Activated CD4-positive, alpha-beta T cell treated with anti-CD3 and anti-CD28 coated beads for 1 hour (primary cell): Measurements from ENCODE around the gene CWC15.
"Not testable (repeated sequence)": the region's sequence is repeated elsewhere in the genome, so short reads cannot be mapped to it uniquely, and the experiment has no call there.

Source experiments
- DNase-seq: peaks from one replicate; pipeline ENCODE4 v3.0.0-alpha.2; 2020

Gene CWC15

GRCh38 chr11:94973099-94973968, at the start of gene CWC15, which contains the start of gene KDM4D:
CWC15 (minus strand) TSS chr11:94973556; CDS start chr11:94972185, 1,371 bp downstream.
KDM4D (plus strand) TSS chr11:94973709; CDS start chr11:94997373, 23,664 bp downstream.
- DNase-seq: peak; percentile 92

DNA sequence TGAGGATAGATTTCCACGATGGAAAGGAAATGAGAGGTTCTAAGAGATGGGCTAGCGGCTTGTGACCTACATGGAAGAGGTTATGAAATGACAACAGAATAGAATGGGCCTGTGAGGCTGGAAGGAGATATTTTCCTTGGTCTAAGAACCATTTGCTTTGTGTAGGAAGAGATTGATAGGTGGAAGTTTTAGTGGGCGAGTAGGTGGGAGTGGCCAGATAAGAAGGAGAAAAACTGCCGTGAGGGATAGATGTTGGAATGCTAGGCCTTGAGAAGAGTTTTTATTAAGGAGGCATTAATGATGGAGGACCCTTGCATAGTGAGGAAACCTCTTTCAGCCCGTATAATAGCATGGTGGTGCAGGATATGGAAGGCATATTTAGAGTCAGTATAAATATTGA, 48.1 kb upstream of the CWC15 start:
- not testable (repeated sequence) for DNase-seq

DNA sequence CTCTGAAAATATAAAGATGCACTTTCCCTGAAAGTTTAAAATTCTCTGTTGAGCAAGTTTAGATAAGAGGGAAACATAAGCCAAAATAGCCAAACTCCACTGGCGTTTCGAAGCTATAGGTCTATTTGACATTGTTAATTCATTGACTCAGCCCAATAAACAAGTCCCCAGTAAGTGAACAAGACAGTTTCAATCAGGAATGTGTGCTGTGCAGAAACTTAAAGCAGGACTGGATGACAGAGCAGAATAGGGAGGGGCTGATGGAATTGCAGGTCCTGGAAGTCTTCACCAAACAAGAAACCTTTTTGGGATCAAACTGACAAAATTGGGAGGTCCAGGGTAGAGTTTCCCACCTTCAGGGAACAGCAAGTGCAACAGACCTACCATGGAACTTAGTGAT, 42.8 kb upstream of the CWC15 start:
- no peak for DNase-seq

DNA sequence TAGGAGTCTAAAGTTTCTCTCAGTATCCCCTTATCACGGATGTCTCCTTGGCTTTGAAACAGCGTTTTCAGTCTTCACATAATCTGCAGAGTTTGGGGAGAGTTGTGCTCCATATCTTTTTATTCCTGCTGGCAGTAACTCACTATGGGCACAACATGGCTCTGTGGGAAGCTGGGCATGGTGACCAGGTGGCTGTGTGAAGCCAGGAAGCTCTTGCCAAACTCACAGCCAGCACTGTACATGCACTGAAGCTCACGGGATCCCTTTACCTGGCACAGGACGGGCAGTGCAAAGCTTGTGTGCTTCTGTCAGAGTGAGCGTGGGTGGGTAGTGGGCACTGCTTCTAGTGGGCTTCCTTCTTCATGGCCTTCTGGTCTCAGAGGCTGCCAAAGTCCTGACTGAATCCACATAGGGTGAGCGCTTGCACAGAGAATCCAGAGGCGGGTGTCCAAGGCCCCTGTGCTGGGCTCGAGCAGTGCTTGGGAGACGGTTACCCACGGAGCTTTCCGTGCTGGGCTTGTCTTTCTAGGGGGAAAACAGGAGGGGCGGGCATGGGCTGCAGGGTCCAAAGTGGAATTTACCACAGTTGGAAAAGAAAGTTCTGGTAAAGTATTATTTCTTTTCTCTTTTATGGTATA, 40.9 kb upstream of the CWC15 start:
- DNase-seq: no peak

GRCh38 chr11:95011376-95011775, 38.0 kb upstream of the CWC15 start:
- DNase-seq: no peak

- DNase-seq: no peak
These were observed 32.3 kb upstream of the CWC15 start for GRCh38 chr11:95005642-95006041.

GRCh38 chr11:95003716-95004115, 30.4 kb upstream of the CWC15 start:
- DNase-seq: no peak

- no peak for DNase-seq
These were observed 24.9 kb upstream of the CWC15 start for GRCh38 chr11:94998285-94998684.

DNA sequence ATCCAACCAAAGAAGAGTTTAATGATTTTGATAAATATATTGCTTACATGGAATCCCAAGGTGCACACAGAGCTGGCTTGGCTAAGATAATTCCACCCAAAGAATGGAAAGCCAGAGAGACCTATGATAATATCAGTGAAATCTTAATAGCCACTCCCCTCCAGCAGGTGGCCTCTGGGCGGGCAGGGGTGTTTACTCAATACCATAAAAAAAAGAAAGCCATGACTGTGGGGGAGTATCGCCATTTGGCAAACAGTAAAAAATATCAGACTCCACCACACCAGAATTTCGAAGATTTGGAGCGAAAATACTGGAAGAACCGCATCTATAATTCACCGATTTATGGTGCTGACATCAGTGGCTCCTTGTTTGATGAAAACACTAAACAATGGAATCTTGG, 24.1 kb upstream of the CWC15 start:
- no peak for DNase-seq

DNA sequence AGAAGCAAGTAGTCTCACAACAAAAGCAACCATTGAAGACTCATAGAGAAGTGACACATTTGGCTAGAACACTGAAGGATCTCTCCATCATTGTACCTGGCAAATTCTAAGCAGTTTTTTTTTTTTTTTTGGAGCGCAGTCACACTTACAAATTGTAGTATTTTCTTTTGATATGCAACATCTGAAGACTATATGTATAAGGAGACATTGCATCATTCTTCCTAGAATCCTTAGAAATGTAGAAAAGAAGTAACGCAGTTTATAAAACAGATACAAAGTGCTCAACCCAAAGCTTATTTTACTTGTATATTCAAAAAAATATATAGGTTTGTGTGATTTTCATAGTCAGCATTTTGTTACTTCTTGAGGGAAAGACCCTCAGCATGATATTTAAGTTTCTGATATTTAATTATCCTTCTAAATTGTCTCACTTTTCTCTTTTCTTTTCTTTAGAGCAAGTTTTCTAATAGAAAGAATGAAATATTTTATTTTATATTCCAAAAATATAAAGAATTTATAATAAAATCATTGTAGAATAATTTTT, 20.1 kb upstream of the CWC15 start:
- DNase-seq: no peak

DNA sequence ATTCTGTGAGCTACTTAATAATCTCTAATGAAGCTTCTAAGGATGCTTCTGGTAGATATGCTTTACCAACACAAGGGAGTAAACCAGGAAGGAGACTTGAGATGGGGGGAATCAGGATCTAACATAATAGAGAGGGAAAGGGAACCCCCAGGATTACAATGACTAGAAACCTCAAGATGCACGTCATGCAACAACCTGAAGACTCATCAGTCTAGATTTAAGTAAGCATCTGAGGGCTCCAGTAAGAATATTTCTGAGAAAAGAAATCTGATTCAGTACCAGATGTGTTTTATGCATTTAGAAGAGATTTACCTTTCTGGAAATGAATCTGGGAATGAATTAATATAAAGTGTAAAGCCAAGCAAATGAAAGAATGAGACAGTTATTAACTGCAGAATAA, 15.4 kb upstream of the CWC15 start:
- DNase-seq: no peak

- no peak for DNase-seq
These were observed 14.0 kb upstream of the CWC15 start for GRCh38 chr11:94987378-94987777.

DNA sequence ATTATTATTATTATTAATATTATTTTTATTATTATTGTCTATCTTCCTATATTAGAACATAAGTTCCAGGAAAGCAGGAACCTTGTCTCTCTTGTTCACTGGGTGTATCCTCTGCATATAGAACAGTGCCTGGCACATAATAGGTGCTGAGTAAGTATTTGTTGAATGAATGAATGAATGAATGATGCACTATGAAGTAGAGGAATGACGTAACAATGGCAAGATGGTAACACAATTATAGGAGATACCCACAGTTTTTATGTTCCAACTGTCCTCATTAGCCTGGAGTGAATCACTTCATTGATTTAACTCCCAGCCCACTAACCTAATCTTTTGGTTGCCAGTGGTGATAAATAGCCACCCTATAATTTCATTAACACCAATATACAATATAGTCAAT, 2.2 kb upstream of the CWC15 start:
- no peak for DNase-seq

- no peak for DNase-seq
These were observed 822 bp upstream of the CWC15 start for GRCh38 chr11:94974178-94974577.

- DNase-seq: no peak
These were observed 657 bp downstream of the CWC15 start for GRCh38 chr11:94972700-94973098.

DNA sequence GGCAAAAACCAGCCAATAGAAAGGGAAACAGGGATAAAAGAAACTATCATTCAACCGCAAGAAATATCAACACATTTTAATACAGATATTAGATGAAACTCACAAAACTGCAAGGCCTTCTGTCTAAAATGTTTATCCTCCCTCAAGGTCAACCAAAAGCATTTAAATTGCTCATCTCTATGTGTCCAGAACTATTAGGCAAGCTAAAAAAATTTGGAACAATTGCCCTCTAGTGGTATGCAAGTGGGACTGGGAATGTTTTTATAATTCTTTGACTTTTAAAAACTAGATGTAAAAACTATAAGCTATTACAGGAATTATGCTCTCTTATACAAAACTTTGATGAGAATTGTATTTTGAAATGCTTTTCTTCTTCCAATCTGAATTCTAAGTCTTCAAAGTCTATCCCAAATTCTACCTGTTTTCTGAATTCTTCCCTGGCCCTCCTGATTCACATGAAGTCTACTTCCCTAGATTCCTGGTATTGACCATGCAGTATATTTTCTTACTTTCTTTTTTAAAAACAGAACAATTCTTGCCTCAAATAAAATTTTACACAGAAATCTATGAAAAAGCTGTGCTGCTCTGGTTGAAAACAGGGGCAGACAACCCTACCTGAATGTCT, 4.9 kb downstream of the CWC15 start:
- DNase-seq: no peak

GRCh38 chr11:94964934-94965333, 8.4 kb downstream of the CWC15 start:
- DNase-seq: no peak

DNA sequence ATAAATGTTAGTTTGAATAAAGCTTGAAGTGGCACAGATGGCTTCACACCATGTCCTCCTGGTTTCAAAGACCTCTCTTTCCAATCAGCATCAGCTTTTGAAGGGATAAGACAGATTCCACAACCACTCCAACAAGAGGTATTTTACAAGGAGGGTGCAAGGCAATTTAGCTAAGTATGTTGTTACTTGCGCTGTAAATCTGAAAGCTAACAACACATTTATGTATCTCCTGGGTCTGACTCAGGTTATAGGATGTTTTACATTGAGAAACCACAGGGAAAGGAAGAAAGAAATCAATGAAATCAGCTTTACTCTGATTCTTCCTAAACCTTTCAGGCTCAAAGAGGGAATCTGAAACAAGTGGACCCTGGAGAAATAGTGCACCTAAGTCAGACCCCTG, 12.1 kb downstream of the CWC15 start:
- no peak for DNase-seq

GRCh38 chr11:94960488-94960887, 12.9 kb downstream of the CWC15 start:
- DNase-seq: no peak

DNA sequence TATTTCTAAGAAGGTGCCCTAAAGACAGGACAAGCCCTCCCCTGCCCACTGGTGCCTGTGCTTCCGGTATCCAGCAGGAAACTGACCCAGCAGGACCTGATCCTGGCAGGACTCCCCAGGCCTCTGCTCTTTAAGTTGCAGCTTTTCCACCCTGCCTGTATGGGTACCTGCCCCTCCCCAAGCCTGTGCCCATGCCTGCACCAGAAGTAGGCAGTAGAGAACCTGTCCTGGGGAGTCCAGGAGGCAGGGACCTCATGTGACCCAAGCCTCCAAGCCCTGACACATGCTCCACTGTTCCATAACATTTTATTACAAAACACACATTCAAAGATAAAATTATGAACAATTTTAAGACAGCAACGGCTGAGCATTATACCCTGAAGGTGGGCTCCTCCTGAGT, 14.2 kb downstream of the CWC15 start:
- DNase-seq: no peak

DNA sequence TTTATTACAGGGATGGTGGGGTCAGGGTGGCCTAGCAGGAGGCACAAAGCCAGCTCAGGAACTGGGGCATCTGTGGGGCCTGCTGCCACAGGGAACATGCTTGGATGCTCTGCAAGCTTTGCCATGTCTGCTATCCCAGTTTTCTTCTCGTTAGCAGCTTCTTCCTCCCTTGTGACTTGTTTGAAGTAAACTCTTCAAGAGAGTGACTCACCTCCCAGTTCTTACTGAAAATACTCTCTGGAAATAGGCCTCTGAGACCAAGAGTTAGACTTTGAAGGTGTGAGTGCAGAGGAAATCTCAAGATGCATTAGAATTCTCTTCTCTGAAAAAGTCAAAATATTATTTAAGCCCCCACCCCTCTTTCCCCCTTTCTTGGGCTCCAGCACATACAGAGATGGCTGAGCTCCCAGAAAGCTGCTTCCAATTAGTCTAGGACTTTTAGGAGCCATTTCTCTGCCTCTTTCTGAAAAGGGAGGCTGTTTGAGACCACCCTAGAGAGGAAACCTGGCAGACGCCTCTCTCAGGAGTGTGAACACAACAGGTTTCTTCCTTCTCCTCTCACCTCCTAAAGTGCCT, 15.1 kb downstream of the CWC15 start:
- no peak for DNase-seq

GRCh38 chr11:94956963-94957362, 16.4 kb downstream of the CWC15 start:
- no peak for DNase-seq

GRCh38 chr11:94954753-94955152, 18.6 kb downstream of the CWC15 start:
- DNase-seq: no peak
